Measurements from ENCODE around the gene TGFBR2.

The TGFBR2 gene

GRCh38 chr3:30606301-30607031 lies at the start of gene TGFBR2:
TGFBR2 (plus strand) TSS chr3:30606601; CDS start chr3:30606884, 283 bp downstream.
- DNase-seq, result peak; percentile 88

- no peak for DNase-seq
Measured at GRCh38 chr3:30557746-30558303, 48.6 kb upstream of the TGFBR2 start.

DNA sequence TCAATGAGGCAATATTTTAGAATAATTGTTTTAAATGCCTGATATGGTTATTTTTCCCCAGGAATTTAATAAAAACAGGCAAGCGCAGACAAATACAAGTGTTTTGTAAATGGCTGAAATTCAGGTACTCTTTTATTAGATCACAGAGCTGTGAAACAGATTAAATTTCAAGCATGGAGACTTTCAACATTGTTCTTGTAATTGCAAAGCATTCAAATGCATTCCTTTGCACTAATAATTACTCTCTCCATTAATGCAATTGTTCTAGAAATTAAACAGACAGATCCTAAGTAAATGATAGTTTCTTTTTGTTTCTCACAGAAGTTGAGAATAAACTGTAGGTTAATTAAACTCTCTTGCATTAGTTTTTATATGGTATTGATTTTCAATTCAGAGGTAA lies 42.4 kb upstream of the TGFBR2 start:
- DNase-seq, result no peak

- no peak for DNase-seq
Measured at GRCh38 chr3:30567139-30567753, 39.2 kb upstream of the TGFBR2 start.

DNA sequence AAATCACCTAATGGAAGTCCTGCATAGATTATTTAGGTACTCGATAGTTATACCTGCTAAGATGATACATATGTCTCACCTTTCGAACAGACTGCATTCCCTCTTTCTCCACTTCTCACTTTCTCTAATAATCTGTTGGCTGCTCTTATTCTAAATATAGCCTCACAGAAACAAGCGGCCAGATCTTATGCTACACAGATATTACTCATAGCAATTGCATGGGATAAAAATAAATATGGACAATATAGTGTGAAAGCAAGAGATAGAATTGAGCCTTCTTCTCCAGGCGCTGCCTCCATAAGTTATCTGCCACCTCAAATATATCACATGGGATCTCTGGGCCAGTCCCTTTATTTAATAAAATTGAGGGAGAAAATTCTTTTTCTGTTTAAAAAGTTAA lies 29.5 kb upstream of the TGFBR2 start:
- no peak for DNase-seq

DNA sequence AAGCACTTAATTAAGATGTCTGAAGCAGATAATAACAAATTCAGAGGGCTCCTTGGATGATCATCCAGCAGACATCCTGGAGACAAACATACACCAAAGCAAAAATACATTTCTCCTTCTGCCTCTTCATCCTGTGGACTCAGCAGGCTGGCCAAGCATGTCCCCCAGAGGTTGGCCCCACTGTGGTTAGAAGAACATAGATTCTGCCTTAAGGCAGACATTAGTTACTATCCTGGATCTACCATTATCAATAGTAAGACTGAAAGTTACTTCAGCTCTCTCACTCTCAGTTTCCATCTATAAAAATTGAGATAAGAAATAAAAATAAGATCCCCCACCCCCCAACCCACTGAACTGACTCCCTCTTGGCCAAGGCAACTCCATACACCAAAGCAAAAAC lies 28.6 kb upstream of the TGFBR2 start:
- DNase-seq, result no peak

DNA sequence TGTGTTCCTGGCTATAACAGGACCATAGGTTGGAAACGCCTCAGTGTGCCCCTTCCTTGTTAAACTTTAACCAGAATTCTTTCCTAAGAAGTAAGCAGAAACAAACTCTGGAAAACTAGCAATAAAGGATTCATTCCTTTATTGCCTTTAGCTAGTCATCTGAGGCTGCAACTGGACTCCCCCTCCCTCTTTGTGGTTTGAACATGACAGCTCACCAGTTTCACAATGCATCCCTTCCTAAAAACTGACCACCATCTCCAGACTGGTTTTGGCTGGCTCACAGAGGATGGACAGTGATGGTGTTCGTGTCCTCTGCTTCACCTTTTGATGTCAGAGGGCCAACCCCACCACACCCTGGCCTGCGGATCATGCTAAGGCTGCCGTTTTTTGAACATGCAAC lies 27.9 kb upstream of the TGFBR2 start:
- peak; percentile 68 for DNase-seq

GRCh38 chr3:30578986-30579579 lies 27.3 kb upstream of the TGFBR2 start:
- DNase-seq, result no peak

DNA sequence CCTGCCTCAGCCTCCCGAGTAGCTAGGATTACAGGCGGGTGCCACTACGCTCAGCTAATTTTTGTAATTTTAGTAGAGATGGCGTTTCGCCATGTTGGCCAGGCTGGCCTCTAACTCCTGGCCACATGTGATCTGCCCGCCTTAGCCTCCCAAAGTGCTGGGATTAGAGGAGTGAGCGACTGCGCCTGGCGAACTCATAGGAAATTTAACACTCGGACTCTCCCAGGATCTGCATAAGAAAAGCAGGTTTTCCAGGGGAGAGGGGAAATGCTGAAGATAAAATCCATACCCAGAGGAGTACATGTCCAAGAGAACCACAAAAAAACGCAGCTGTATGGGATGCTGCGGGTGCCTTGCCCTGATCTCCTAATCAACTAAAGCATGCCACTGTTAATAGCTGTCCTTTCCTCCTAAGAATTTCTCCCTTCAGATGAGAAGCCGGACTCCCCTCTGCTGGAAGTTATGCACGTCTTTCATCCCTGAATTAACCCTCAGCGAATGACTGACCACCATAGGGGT lies 25.3 kb upstream of the TGFBR2 start:
- DNase-seq, result no peak

GRCh38 chr3:30581982-30582381 lies 24.4 kb upstream of the TGFBR2 start:
- DNase-seq, result no peak

GRCh38 chr3:30583973-30584372 lies 22.4 kb upstream of the TGFBR2 start:
- no peak for DNase-seq

DNA sequence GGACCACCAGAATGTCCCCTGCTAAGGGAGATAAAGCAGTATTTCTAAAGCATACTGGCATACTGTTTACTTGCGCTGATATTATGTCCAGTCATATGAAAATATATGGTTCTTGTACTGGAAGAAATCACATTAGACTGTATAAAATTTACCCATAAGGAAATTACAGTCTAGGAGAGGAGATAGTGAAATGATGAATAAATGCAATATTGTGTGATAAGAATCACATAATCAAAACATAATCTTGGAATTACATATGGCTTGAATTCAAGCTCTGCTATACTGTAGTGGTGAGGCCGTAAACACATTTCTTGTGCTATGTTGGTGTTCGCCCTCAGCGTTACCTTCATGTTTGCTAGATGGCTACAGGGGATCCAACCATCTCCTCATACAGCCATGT lies 20.7 kb upstream of the TGFBR2 start:
- no peak for DNase-seq

GRCh38 chr3:30586096-30586805 lies 20.1 kb upstream of the TGFBR2 start:
- DNase-seq, result no peak

DNA sequence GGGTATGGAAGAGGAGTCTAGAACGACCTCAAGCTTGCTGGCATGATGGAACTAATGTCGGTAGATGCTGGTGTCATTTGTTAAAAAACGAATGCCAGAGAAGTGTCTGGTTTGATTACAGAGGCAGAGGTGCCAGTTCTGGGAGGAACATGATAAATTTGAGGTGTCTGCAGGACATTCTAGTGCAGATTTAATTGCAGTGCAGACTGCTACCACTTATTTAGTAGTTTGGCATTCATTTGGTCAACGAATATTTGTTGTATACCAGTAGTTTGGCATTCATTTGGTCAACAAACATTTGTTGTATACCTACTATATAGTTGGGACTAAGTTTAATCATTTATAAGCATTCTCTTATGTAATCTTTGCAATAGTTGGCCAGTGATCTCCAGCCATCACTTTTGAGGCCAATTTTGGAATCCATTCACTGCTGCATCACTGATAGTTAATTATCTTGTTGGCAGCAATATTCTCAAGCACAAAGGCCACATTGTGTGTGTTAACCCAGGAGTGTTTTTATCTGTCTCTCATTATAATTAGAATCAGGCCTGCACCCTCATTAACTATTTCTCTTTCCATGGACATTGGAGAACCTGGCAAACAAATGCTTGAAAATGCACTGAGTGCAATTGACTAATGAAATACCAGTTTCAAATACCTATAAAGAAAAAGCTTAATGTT lies 19.5 kb upstream of the TGFBR2 start:
- DNase-seq, result no peak

GRCh38 chr3:30587904-30588303 lies 18.5 kb upstream of the TGFBR2 start:
- no peak for DNase-seq

DNA sequence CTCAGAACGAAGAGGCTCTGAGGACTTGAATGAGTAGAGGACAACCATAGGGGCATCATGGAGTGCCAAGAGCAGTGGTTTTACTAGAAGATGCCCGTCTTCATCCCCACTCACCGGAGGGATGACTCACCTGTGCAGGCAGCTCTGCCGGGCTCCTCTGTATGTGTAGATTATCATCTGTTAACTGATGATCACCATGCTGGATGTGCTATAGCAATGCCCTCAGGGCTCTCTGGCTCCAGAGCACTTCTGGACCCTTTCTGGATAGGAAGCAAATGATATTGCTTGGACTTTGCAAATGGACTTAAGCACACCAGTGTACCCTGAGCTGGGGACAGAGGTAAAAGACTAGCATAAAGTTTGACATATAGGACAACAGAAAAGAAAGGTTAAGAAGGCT lies 10.2 kb upstream of the TGFBR2 start:
- DNase-seq, result no peak

DNA sequence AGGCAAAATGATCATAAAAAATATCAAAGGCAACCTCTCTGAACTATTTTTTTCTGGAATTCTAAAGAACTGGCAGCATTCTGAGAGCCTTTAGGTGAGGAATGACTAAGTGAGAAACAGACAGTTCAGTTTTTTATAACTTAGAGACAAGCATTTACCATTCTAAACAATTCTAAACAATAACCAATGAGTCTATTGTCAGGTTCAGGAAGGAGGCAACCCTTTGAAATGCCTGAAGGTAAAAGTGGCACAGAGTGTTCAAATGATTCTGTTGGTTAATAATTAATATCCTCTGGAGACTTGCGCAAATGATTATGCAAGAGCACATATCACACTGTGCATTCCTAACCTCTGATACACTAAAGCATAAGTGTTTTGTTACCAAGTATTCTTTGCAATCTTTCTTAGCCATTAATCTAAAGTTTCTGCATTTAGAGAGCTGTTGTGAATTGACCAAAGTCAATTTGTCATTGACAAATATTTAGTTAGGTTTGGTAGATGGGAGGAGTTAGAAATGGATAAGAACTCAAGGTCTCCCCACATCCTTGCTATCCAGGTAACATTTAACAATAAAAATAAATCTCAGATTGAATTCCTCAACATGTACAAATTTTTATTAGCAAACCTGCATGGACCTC lies 9.2 kb upstream of the TGFBR2 start:
- DNase-seq, result no peak

DNA sequence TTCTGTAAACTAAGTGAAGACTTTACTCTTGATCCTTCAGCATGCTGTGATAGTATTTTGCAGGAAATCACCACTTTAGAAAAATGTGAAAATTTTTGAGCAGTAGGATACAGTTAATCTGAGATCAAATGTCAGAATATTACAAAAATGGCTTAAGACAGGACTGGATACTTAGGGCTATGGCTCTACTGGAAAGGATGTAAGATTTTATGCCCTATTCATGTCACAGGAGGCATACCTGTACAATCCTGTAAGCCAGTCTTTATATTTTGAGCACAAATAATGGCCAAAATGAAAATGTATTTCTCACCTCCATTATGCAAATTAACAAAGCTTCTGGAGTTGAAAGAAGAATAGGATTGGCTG lies 8.6 kb upstream of the TGFBR2 start:
- DNase-seq, result no peak

DNA sequence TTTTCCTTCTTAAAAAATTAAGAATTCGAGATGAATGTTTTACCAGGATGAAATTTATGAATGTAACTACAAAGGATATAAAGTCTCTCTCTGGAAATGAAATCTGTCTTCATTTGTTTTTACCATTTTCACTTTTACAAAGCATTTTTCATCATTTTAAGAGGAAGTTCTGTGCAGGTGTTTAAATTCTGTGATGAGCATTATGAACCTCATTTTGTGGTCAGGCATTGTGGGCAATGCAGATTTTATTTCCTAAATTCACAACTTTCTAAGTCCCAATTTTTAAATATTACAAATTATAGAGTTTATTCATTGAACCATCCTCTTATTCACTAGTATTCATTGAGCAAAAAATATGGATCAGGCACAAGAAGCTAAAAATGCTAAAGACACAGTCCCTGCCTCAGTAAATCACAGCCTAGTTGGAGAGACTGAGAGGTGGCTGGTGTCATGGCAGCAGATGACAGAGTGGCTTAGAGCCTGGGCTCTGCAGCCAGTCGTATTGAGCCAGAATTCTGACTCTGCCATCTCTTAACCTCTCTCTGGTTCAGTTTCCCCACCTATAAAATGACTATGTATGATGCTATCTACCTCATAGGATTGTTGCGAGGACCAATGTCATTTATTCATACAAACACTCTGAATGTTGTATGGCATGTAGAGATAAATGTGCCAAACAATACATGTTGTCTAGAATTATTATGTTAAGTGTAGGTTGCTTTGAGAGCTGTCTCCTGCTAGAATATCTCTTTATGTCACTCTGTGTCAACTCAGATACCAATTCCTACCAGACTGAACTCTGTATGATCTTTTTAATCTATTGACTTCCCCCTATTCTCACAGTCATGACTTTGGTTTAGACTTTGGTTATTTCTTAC lies 7.5 kb upstream of the TGFBR2 start:
- DNase-seq, result no peak

GRCh38 chr3:30600572-30600971 lies 5.8 kb upstream of the TGFBR2 start:
- DNase-seq, result no peak

- no peak for DNase-seq
Measured at GRCh38 chr3:30602946-30603345, 3.5 kb upstream of the TGFBR2 start.

Measured in CD4-positive, alpha-beta T cell treated with Interferon gamma for 1 hour (primary cell).